ENCODE data around the gene ANXA4. TPM values are rescaled to one million over a fixed set of nuclear protein-coding genes. Genes with fewer than 3 reads are reported as not detected.

ANXA4 gene
- total RNA-seq, 1 donor from 2014 or later, result 29.1 TPM

DNA sequence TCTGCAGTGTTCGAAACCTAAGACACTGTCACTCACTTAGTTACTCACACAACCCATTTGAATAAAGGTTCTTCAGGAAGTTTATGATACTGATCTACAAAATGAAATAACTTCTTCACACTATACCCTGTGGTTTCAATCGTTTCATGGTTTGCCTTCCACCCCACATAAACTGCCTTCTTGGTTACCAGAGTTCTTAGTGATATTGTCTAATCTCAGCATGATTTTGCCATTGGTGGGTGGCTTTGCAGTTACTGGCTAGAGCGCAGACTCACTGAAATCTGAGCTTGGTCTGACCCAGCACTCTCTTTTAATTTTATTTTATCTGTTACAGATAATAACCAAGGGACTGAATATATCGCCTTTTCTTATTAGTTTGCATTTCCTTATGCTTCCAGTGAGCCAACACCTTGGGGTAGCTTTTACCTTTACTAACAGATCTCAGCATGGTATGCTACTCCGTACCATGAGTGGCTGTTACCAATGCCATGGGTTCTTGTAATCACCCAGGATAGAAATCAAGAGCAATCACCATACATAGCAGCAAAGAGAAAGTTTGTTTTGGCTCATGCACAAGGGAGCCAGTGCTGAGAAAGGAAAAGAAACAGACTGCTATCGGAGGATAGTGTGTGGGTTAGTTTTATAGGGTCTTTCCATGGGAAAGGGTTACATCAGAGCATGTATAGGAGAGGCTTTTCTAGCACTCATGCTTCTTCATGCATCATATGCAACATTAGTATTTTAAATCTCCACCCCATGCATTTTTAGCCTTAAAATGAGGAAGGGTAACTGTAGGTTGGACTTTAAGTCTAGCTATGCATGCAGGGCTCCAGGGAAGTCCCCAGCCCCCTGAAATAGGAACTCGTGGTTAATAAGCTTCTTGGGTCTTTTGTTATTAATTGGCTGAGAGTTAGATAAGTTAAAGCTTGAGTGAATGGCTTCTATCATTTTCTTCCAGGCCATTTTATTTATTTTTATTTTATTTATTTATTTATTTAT, 33.3 kb downstream of the ANXA4 start:
- H3K27me3 ChIP-seq, result no peaks in the 10 kb centered on the region
- no peak overlapping the region for H3K4me3 ChIP-seq
- no peaks in the 10 kb centered on the region for H3K36me3 ChIP-seq
- H3K4me1 ChIP-seq, result peaks cover 0 to 16% of the 10 kb centered on the region in 2 donors
- no peaks in the 10 kb centered on the region for H3K9me3 ChIP-seq
- DNase-seq (ENCODE audit: low spot score in 2 of 2), result no peak
- TF ChIP-seq, protein P1, sequence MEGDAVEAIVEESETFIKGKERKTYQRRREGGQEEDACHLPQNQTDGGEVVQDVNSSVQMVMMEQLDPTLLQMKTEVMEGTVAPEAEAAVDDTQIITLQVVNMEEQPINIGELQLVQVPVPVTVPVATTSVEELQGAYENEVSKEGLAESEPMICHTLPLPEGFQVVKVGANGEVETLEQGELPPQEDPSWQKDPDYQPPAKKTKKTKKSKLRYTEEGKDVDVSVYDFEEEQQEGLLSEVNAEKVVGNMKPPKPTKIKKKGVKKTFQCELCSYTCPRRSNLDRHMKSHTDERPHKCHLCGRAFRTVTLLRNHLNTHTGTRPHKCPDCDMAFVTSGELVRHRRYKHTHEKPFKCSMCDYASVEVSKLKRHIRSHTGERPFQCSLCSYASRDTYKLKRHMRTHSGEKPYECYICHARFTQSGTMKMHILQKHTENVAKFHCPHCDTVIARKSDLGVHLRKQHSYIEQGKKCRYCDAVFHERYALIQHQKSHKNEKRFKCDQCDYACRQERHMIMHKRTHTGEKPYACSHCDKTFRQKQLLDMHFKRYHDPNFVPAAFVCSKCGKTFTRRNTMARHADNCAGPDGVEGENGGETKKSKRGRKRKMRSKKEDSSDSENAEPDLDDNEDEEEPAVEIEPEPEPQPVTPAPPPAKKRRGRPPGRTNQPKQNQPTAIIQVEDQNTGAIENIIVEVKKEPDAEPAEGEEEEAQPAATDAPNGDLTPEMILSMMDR (IDR thresholded peaks at IDR 0.05), result no peak
- intact Hi-C loops (cut with DNase I), result no loop called here
- peak overlapping the region in 1 of 2 donors; percentile 35 for H3K27ac ChIP-seq

DNA sequence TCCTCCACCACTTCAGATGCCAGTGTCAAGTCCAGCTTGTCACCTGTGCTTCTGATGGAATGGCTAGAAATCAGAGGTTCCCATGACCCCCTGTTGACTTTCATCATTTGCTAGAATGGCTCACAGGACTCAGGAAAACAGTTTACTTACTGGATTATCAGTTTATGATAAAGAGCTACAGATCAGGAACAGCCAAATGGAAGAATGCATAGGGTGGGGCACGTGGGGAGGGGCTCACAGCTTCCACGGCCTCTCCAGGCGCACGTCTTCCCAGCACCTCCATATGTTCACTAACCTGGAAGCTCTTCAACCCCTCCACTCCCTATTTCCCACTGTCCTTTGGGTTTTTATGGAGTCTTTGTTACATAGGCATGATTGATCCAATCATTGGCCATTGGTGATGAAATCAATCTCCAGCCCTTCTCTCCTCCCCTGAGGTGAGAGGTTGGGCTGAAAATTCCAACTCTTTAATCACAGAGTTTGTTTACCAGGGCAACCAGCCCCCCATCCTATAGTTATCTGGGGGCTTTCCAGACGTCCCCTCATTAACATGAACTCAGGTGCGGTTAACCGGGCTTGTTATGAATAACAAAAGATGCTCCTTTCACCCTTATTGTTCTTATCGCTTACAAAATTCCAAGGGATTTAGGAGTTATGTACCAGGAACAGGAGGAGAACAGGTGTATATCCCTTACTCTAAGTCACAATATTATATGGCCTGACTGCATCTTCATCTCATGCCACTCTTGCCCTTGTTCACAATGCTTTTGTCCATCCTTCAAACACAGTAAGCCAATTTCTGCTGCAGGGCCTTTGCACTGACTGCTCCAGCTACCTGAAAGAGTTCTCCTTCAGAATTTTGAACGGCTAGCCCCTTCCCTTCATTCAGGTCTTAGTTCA, 35.2 kb downstream of the ANXA4 start:
- Histone ChIP-seq H3K27me3 (no peaks in the 10 kb centered on the region), H3K27ac (no peak overlapping the region), H3K4me1 (peaks cover 0 to 12% of the 10 kb centered on the region in 2 donors), H3K4me3 (no peak overlapping the region), H3K36me3 (no peaks in the 10 kb centered on the region), H3K9me3 (no peaks in the 10 kb centered on the region)
- intact Hi-C loops (cut with DNase I), result no loop called here
- TF ChIP-seq, protein P1 (IDR thresholded peaks at IDR 0.05), result no peak
- DNase-seq (ENCODE audit: low spot score in 2 of 2), result no peak

DNA sequence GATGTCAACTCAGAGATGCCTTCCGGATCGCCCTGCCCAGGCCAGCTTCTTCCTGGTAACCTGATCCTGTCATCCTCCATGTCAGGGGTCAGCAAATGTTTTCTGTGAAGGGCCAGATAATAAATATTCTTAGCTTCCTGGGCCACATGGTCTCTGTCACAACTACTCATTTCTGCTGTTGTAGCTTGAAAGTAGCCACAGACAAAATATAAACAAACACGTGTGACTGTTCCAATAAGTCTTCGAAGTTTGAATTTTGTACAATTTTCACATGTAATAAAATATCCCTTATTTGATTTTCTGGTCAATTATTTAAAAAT, 35.8 kb downstream of the ANXA4 start:
- Histone ChIP-seq H3K9me3 (no peaks in the 10 kb centered on the region), H3K4me1 (peaks cover 0 to 12% of the 10 kb centered on the region in 2 donors), H3K4me3 (no peak overlapping the region), H3K36me3 (no peaks in the 10 kb centered on the region), H3K27me3 (no peaks in the 10 kb centered on the region), H3K27ac (no peak overlapping the region)
- no peak for DNase-seq (ENCODE audit: low spot score in 2 of 2)
- intact Hi-C loops (cut with DNase I), result no loop called here
- TF ChIP-seq, protein P1 (IDR thresholded peaks at IDR 0.05), result no peak

DNA sequence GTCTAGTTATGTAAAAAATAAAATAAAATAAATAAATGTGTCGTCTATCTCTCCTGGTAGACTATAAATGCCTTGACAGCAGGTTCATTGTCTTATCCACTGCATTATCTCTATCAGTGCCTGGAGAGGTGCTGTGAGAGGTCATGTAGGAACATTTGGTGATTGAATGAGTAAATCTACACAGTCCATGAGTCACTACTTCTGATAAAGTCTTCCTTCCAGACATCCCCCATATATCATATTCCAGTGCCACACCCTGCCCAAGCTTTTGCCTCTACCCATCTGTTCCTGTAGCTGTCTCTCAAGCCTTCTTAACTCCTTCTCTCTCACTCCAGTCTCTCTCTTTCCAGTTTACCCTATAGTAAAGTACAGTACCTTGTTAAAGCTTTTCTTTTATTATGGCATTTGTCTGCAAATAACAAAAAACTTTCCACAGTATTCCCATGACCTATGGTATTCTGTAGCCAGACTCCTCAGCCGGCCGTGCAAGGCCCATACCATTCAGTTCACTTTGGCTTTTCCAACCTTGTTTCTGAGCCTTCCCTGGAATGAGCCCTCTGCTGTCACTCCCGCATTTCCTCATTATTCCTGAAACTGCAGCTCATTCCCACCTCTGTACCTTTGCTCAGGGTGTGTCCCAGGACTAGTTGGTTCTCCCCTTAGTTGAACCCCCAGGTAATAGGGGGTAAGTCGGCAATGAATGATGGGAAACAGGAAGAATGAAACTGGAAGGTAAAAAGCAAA, 37.5 kb downstream of the ANXA4 start:
- DNase-seq (ENCODE audit: low spot score in 2 of 2), result no peak
- no peaks in the 10 kb centered on the region for H3K9me3 ChIP-seq
- H3K4me1 ChIP-seq, result peaks cover 0 to 10% of the 10 kb centered on the region in 2 donors
- H3K36me3 ChIP-seq, result no peaks in the 10 kb centered on the region
- no peaks in the 10 kb centered on the region for H3K27me3 ChIP-seq
- intact Hi-C loops (cut with DNase I), result no loop called here
- no peak overlapping the region for H3K4me3 ChIP-seq
- TF ChIP-seq, protein P1 (IDR thresholded peaks at IDR 0.05), result no peak
- H3K27ac ChIP-seq, result peak overlapping the region in 1 of 2 donors; percentile 9

DNA sequence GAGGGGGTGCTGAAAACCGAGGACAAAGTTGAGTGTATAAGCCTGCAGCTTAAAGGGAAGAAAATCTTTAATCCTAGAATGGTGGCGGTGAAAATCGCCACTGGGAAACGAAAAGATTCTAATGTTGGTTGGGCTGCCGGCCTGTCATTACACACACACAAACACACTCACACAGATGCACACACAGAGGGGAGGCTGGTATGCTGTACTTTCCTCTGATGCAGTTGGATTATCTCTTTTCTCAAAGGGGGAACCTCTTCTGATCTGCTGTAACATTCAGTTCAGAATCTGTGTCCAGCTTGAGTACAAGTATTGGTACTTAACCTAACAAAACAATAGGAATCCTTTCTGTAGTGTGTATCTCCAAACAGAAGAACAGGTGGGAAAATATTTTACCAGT, 39.0 kb downstream of the ANXA4 start:
- intact Hi-C loops (cut with DNase I), result no loop called here
- TF ChIP-seq, protein P1 (IDR thresholded peaks at IDR 0.05), result no peak

More for the DNA sequence above, 39.0 kb downstream of the ANXA4 start:
- Histone ChIP-seq H3K4me3 (no peak overlapping the region), H3K36me3 (peaks cover 0 to 4% of the 10 kb centered on the region in 2 donors), H3K9me3 (no peaks in the 10 kb centered on the region), H3K27me3 (no peaks in the 10 kb centered on the region), H3K4me1 (no peaks in the 10 kb centered on the region), H3K27ac (peak overlapping the region in 1 of 2 donors; percentile 10)
- no peak for DNase-seq (ENCODE audit: low spot score in 2 of 2)
